ENCODE measurements around the gene SLAIN1.

Gene SLAIN1

GRCh38 chr13:77745784-77746183 lies 48.3 kb downstream of the SLAIN1 start:
- no peak overlapping the region for H3K4me3 ChIP-seq (replicated peaks; ENCODE audit: low read depth, low read length)
- no peak for TF ChIP-seq CTCF (IDR thresholded peaks at IDR 0.05; ENCODE audit: low read depth, low read length, missing control alignments)
- no peak for DNase-seq (ENCODE audit: extremely low read depth, low read depth)

GRCh38 chr13:77749344-77749880 lies 51.9 kb downstream of the SLAIN1 start:
- no peak for TF ChIP-seq CTCF (IDR thresholded peaks at IDR 0.05; ENCODE audit: low read depth, low read length, missing control alignments)
- no peak overlapping the region for H3K4me3 ChIP-seq (replicated peaks; ENCODE audit: low read depth, low read length)
- no peak for DNase-seq (ENCODE audit: extremely low read depth, low read depth)

GRCh38 chr13:77751513-77752456 lies 54.3 kb downstream of the SLAIN1 start:
- peak; percentile 14 for DNase-seq (ENCODE audit: extremely low read depth, low read depth)
- H3K4me3 ChIP-seq (replicated peaks; ENCODE audit: low read depth, low read length), result no peak overlapping the region
- TF ChIP-seq CTCF (IDR thresholded peaks at IDR 0.05; ENCODE audit: low read depth, low read length, missing control alignments), result peak; percentile 65

- no peak overlapping the region for H3K4me3 ChIP-seq (replicated peaks; ENCODE audit: low read depth, low read length)
- no peak for DNase-seq (ENCODE audit: extremely low read depth, low read depth)
- no peak for TF ChIP-seq CTCF (IDR thresholded peaks at IDR 0.05; ENCODE audit: low read depth, low read length, missing control alignments)
Observed at GRCh38 chr13:77752512-77753069, 55.1 kb downstream of the SLAIN1 start.

- no peak overlapping the region for H3K4me3 ChIP-seq (replicated peaks; ENCODE audit: low read depth, low read length)
- no peak for DNase-seq (ENCODE audit: extremely low read depth, low read depth)
- TF ChIP-seq CTCF (IDR thresholded peaks at IDR 0.05; ENCODE audit: low read depth, low read length, missing control alignments), result no peak
Observed at GRCh38 chr13:77760893-77761292, 63.4 kb downstream of the SLAIN1 start.

- DNase-seq (ENCODE audit: extremely low read depth, low read depth), result no peak
- no peak overlapping the region for H3K4me3 ChIP-seq (replicated peaks; ENCODE audit: low read depth, low read length)
- no peak for TF ChIP-seq CTCF (IDR thresholded peaks at IDR 0.05; ENCODE audit: low read depth, low read length, missing control alignments)
Observed at GRCh38 chr13:77767413-77767812, 69.9 kb downstream of the SLAIN1 start.
